Measurements from ENCODE around the gene PARD3B. TPM values are rescaled to one million over a fixed set of nuclear protein-coding genes. Genes with fewer than 3 reads are reported as not detected.

The PARD3B gene
- total and polyA plus RNA-seq, 2 of the 13 experiments (the other 11 are each of a cell fraction or from before 2014, with no cell fraction given), result 0.71 to 2.3 TPM

- intact Hi-C loops (cut with micrococcal nuclease; ENCODE audit: unreplicated experiment), result no loop called here
- H3K9me3 ChIP-seq (ENCODE audit: low read length), result no peaks in the 10 kb centered on the region
- H3K4me1 ChIP-seq (ENCODE audit: insufficient read depth, low read length), result no peaks in the 10 kb centered on the region
- no peak overlapping the region for H3K9ac ChIP-seq (ENCODE audit: insufficient read depth, low read depth, low read length)
- ChIA-PET POLR2A (no interaction called here), CTCF (ENCODE audit: low intra/inter-chr PET ratio, low total read pairs) (no interaction called here)
- no peaks in the 10 kb centered on the region for H3K36me3 ChIP-seq (replicated peaks in 1 of 2; ENCODE audit: control insufficient read depth in 1 of 2, insufficient read depth in 2 of 2, low read length in 2 of 2)
- WGBS (ENCODE audit: low lambda C conversion rate), result 58% methylated on average over 9 of the region's 9 CpGs
- H4K20me1 ChIP-seq (ENCODE audit: insufficient read depth, low read length), result no peaks in the 10 kb centered on the region
- H3K79me2 ChIP-seq (ENCODE audit: insufficient read depth, low read length), result no peaks in the 10 kb centered on the region
- H3K4me2 ChIP-seq (ENCODE audit: low read depth, low read length), result no peak overlapping the region
- no TSS peak for BruUV-seq (replicated peaks)
- ATAC-seq, result no peak
- no peak overlapping the region for H3K27ac ChIP-seq (ENCODE audit: extremely low read length, insufficient read depth, low read length)
- in situ Hi-C loops (cut with HindIII; ENCODE audit: extremely low pct_ligation_motif_present, low pct_unique_long_range_greater_than_20kb), result no loop called here
- no peak for DNase-seq (ENCODE audit: low spot score)
- TF ChIP-seq ATF1 (CRISPR knock-in tag; IDR thresholded peaks at IDR 0.05) (no peak), IKZF4 (CRISPR knock-in tag; IDR thresholded peaks at IDR 0.05; ENCODE audit: borderline replicate concordance, low read depth, not compliant biosample characterization) (no peak)
- H3K27me3 ChIP-seq (ENCODE audit: control insufficient read depth in 1 of 2, insufficient read depth in 2 of 2, low read length in 2 of 2), result no peaks in the 10 kb centered on the region
- no peak for FAIRE-seq
- H2AFZ ChIP-seq (ENCODE audit: low read length), result no peak overlapping the region
- H3K4me3 ChIP-seq (replicated peaks in 1 of 3; ENCODE audit: insufficient read depth in 1 of 3, low read depth in 2 of 3, low read length in 3 of 3), result no peak overlapping the region
These were observed 830.5 kb downstream of the PARD3B start for GRCh38 chr2:205375461-205376448.

GRCh38 chr2:205377324-205377723, 832.0 kb downstream of the PARD3B start:
- DNase-seq (ENCODE audit: low spot score) (no peak), ATAC-seq (no peak), FAIRE-seq (no peak)
- in situ Hi-C loops (cut with HindIII; ENCODE audit: extremely low pct_ligation_motif_present, low pct_unique_long_range_greater_than_20kb) (no loop called here), intact Hi-C loops (cut with micrococcal nuclease; ENCODE audit: unreplicated experiment) (no loop called here)
- Histone ChIP-seq H3K4me2 (ENCODE audit: low read depth, low read length) (no peak overlapping the region), H3K36me3 (replicated peaks in 1 of 2; ENCODE audit: control insufficient read depth in 1 of 2, insufficient read depth in 2 of 2, low read length in 2 of 2) (no peaks in the 10 kb centered on the region), H3K9me3 (ENCODE audit: low read length) (no peaks in the 10 kb centered on the region), H3K4me3 (replicated peaks in 1 of 3; ENCODE audit: insufficient read depth in 1 of 3, low read depth in 2 of 3, low read length in 3 of 3) (no peak overlapping the region), H3K9ac (ENCODE audit: insufficient read depth, low read depth, low read length) (no peak overlapping the region), H3K79me2 (ENCODE audit: insufficient read depth, low read length) (no peaks in the 10 kb centered on the region), H4K20me1 (ENCODE audit: insufficient read depth, low read length) (no peaks in the 10 kb centered on the region), H3K27ac (ENCODE audit: extremely low read length, insufficient read depth, low read length) (no peak overlapping the region), H2AFZ (ENCODE audit: low read length) (no peak overlapping the region), H3K27me3 (ENCODE audit: control insufficient read depth in 1 of 2, insufficient read depth in 2 of 2, low read length in 2 of 2) (no peaks in the 10 kb centered on the region), H3K4me1 (ENCODE audit: insufficient read depth, low read length) (no peaks in the 10 kb centered on the region)
- CTCF ChIA-PET (ENCODE audit: low intra/inter-chr PET ratio, low total read pairs), result no interaction called here
- POLR2A ChIA-PET, result no interaction called here
- BruUV-seq (replicated peaks), result no TSS peak
- TF ChIP-seq ZNF629 (CRISPR knock-in tag; conservative IDR thresholded peaks at IDR 0.05), result no peak
- no peak for TF ChIP-seq BATF2 (CRISPR knock-in tag; IDR thresholded peaks at IDR 0.05)
- no peak for TF ChIP-seq SMAD1 (CRISPR knock-in tag; IDR thresholded peaks at IDR 0.05; ENCODE audit: borderline replicate concordance, low read depth)

Measured in HepG2 (cell line).